Uterus (tissue), 4 donors: Measurements from ENCODE around the gene FBXO48. TPM values are rescaled to one million over a fixed set of nuclear protein-coding genes. Genes with fewer than 3 reads are reported as not detected.

Experiments
- DNase-seq, 2 donors: peaks; one replicate each; pipeline ENCODE4 v3.0.0-alpha.2; 2019 to 2020
- H3K27ac ChIP-seq, 2 donors: fragments of 200-600 bp; sonication (generic); 1 replicate in 1 of 2; 2 replicates in 1 of 2; pipeline ENCODE4 v1.5.1; 2016 to 2018
- H3K27me3 ChIP-seq, 2 donors: fragments of 200-600 bp; sonication (generic); one replicate each; pipeline ENCODE4 v1.5.1; 2018 to 2019; ENCODE audit warnings: control low read depth in 1 of 2
- H3K36me3 ChIP-seq, 2 donors: fragments of 200-600 bp; sonication (generic); one replicate each; pipeline ENCODE4 v1.5.1; 2019; ENCODE audit warnings: control low read depth in 1 of 2
- H3K4me1 ChIP-seq, 2 donors: fragments of 200-600 bp; sonication (generic); one replicate each; pipeline ENCODE4 v1.5.1; 2018 to 2019; ENCODE audit warnings: control low read depth in 1 of 2
- H3K4me3 ChIP-seq, 2 donors: fragments of 200-600 bp; sonication (generic); 1 replicate in 1 of 2; 2 replicates in 1 of 2; pipeline ENCODE4 v1.5.1; 2018 to 2019; ENCODE audit warnings: mild to moderate bottlenecking in 1 of 2
- H3K9me3 ChIP-seq, 2 donors: fragments of 200-600 bp; sonication (generic); one replicate each; pipeline ENCODE4 v1.5.1; 2019; ENCODE audit warnings: control low read depth in 1 of 2
- POLR2A ChIP-seq, 2 donors: fragments of 450-650 bp; IDR thresholded peaks; one replicate each; pipeline ENCODE4 v1.6.1; 2016; ENCODE audit warnings: antibody characterized with exemption in 2 of 2, mild to moderate bottlenecking in 1 of 2, moderate library complexity in 1 of 2
- intact Hi-C: fragments of 100-400 bp; cut with DNase I; formaldehyde crosslinking; loops from one replicate; pipeline ENCODE4 v1.15.1; 2023; ENCODE audit warnings: low total_unique reads
- total RNA-seq, 4 donors: library from RNA; depleted of rRNA in 3 of 4; stranded (reverse); fragments of >200 nt in 3 of 4; gene quantifications; one replicate each; pipeline versions ENCODE4 v1.1.0 to v1.2.4, GENCODE V29; 2014 to 2023
- TF ChIP-seq, protein P1 (sequence below), 4 experiments: fragments of 200-600 bp in 2 of 4; fragments of 450-650 bp in 2 of 4; sonication (generic) in 2 of 4; IDR thresholded peaks; one replicate each; pipeline ENCODE4 v1.5.1; 2016 to 2019; ENCODE audit warnings: antibody characterized with exemption in 4 of 4, mild to moderate bottlenecking in 2 of 4, moderate library complexity in 1 of 4
- donor health status: DM: yes; HTN: yes; CAD: no.

The FBXO48 gene
- total RNA-seq, 4 donors from 2014 or later: 0.55 to 6.8 (median 1.5) TPM; not detected in 1

DNA sequence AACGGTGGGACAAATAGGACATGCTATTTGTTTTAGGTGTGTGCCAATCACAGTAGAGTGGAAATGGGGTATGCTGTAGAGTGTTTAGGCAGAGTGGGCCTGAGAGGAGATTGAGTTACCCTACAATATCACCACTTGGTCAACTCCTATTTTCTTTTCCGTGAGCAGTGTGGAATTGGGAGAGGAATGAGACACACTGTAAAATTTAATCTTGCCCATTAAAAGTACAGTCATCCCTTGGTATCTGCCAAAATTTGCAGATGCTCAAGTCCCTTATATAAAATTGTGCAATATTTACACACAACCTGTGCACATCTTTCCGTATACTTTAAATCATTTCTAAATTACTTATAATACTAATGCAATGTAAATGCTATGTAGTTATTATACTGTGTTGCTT lies 12.4 kb downstream of the FBXO48 start:
- no peaks in the 10 kb centered on the region for H3K36me3 ChIP-seq
- H3K4me3 ChIP-seq: no peak overlapping the region
- no peaks in the 10 kb centered on the region for H3K27me3 ChIP-seq
- H3K27ac ChIP-seq: no peak overlapping the region
- no peak for DNase-seq
- H3K9me3 ChIP-seq: no peaks in the 10 kb centered on the region
- TF ChIP-seq POLR2A (IDR thresholded peaks at IDR 0.05): no peak
- TF ChIP-seq, protein P1, sequence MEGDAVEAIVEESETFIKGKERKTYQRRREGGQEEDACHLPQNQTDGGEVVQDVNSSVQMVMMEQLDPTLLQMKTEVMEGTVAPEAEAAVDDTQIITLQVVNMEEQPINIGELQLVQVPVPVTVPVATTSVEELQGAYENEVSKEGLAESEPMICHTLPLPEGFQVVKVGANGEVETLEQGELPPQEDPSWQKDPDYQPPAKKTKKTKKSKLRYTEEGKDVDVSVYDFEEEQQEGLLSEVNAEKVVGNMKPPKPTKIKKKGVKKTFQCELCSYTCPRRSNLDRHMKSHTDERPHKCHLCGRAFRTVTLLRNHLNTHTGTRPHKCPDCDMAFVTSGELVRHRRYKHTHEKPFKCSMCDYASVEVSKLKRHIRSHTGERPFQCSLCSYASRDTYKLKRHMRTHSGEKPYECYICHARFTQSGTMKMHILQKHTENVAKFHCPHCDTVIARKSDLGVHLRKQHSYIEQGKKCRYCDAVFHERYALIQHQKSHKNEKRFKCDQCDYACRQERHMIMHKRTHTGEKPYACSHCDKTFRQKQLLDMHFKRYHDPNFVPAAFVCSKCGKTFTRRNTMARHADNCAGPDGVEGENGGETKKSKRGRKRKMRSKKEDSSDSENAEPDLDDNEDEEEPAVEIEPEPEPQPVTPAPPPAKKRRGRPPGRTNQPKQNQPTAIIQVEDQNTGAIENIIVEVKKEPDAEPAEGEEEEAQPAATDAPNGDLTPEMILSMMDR (IDR thresholded peaks at IDR 0.05): no peak
- no peaks in the 10 kb centered on the region for H3K4me1 ChIP-seq
- intact Hi-C loops: no loop called here

DNA sequence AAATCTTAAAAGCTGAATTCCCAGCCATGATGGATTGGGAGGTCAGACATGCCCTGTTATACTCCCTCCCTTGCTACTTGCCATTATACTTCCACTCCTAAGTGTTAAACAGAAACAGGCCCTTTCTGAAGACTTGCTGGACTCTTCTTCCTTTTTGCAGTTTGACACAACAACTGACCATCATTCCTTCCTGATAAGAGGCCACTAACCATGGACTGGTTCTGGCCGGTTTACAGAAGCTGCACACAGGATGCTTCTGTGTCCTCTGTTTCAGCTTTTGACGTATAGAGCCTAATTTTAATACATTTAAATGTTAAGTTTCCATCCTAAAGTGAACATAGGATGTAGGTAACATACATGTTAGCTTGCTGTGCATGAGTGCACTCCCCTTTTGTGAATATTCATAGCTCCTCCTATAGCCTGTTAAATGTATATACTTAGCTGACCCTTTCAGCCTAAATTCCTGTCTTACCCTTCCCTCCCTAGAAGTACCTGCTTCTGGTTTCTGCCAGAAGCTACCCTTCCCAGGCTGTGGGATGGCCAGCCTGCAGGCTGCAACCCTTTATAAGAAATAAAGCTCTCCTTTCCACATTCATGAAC lies 13.2 kb downstream of the FBXO48 start:
- Histone ChIP-seq H3K27me3 (no peaks in the 10 kb centered on the region), H3K36me3 (no peaks in the 10 kb centered on the region), H3K4me3 (no peak overlapping the region), H3K9me3 (no peaks in the 10 kb centered on the region), H3K4me1 (no peaks in the 10 kb centered on the region), H3K27ac (no peak overlapping the region)
- DNase-seq: no peak
- intact Hi-C loops: no loop called here
- TF ChIP-seq, protein P1 (IDR thresholded peaks at IDR 0.05): no peak
- TF ChIP-seq POLR2A (IDR thresholded peaks at IDR 0.05): no peak

DNA sequence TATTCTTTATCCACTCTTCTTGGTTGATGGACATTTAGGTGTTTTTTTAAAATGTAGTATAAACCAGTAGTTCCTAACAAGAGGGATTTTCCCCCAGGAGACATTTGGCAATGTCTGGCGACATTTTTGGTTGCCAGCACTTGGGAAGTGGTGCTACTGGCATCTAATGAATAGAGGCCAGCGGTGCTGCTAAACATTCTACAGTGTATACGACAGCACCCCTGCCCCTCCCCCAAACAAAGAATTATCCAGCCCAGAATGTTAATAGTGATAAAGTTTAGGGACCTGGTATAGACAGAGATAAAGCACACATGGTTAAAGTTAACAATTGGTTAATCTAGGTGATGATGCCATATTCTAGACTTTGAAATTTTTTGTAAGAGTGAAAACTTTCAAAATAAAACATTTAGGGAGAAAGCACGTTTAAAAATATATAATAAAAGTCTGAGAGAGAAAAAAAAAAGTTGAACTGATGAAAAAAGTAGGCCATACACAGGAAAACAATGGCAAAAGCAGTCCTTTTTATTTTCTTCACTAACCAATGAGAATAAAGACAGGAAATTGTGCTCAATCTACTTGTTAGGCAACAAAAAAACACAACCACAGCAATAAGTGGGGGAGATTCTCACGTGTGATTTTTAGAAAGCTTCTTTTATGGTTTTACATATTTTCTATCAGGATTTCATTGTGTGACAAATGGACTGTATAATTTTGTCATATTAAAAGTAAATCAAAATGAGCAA lies 14.8 kb downstream of the FBXO48 start:
- no peak overlapping the region for H3K27ac ChIP-seq
- peak in 1 of 2 donors; percentile 30 for DNase-seq

DNA sequence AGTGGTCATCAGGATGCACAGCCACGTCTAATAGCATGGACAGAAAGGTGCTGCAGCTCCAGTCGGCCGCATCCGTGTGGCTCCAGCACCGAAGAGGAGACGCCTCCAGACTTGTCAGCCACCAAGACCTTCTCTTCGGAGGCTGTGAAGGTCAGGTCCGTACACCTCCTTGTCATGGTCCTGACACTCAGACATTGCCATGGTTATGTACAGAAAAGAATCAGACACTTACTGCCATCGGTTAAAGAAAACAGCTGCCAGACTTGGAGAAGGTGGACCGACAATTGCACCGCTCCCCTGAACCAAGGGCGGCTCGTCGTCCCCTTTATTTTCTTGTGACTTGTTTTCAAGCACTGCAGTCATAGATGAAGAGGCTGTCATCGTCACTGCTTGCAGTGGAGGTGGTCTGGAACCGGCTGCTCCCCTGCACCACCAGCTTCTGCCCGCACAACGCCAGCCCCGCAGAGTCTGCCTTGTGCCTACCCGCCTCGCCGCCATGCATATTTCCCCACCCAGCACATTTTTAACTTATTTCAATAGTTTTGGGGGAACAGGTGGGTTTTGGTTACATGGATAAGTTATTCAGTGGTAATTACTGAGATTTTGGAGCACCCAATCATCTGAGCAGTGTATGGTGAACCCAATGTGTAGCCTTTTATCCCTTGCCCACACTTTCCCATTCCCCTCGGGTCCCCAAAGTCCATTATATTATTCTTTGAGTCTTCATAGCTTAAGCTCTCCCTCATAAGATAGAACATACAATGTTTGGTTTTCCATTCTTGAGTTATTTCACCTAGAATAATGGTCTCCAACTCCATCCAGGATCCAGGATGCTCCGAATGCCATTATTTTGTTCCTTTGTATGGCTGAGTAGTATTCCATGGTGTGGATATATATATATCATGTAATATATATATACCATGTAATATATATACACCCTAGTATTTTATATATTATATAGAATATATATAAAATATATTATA lies 18.1 kb downstream of the FBXO48 start:
- peak in 1 of 2 donors; percentile 25 for DNase-seq
- Histone ChIP-seq H3K27ac (no peak overlapping the region), H3K4me3 (no peak overlapping the region), H3K36me3 (no peaks in the 10 kb centered on the region), H3K4me1 (no peaks in the 10 kb centered on the region), H3K9me3 (no peaks in the 10 kb centered on the region), H3K27me3 (no peaks in the 10 kb centered on the region)
- TF ChIP-seq, protein P1 (IDR thresholded peaks at IDR 0.05): no peak
- intact Hi-C loops: no loop called here

More for the DNA sequence above, 14.8 kb downstream of the FBXO48 start:
- Histone ChIP-seq H3K36me3 (no peaks in the 10 kb centered on the region), H3K4me1 (no peaks in the 10 kb centered on the region), H3K27me3 (no peaks in the 10 kb centered on the region), H3K9me3 (no peaks in the 10 kb centered on the region), H3K4me3 (no peak overlapping the region)
- intact Hi-C loops: no loop called here
- TF ChIP-seq, protein P1 (IDR thresholded peaks at IDR 0.05): no peak
- TF ChIP-seq POLR2A (IDR thresholded peaks at IDR 0.05): no peak
